ENCODE measurements around the gene DUSP21.
"Not testable (repeated sequence)": the region's sequence is repeated elsewhere in the genome, so short reads cannot be mapped to it uniquely, and the experiment has no call there.

DUSP21 gene

DNA sequence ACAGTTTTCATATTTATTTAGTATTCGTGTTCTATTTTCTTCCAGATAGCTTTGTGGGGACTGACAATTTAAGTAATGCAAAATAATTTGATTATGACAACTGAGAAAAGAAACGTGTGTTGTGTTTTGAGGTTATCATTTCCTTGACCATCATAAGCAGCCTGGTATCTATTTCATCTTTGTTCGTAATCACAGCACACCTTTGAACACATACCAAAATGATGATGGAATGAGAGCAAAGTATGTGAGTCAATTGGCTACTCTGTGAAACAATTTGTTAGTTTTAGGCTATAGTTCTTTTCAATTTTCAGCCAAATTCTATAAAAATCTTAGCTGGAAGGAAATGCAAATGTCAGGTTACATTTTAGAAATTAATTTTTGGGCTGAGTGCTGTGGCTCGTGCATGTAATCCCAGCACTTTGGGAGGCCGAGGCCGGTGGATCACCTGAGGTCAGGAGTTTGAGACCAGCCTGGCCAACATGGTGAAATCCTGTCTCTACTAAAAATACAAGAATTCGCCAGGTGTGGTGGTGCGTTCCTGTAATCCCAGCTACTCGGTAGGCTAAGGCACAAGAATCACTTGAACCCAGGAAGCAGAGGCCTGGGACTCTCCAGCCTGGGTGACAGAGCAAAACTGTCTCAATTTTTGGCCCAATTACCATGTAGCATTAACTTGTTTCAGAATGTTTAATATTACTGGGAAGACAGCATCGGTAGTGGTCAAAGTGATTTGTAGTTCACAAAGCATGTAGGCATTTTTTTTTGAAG is 1.1 kb upstream of the DUSP21 start:
- Histone ChIP-seq H3K4me3 (ENCODE audit: low read depth, low read length, poor library complexity, severe bottlenecking) (no peak overlapping the region), H3K9me3 (ENCODE audit: low read length) (no peaks in the 10 kb centered on the region), H3K79me2 (ENCODE audit: insufficient read depth, low read length) (no peaks in the 10 kb centered on the region), H3K27me3 (ENCODE audit: insufficient read depth, low read length) (no peaks in the 10 kb centered on the region), H3K9ac (ENCODE audit: low read length) (no peak overlapping the region), H3K9me2 (ENCODE audit: low read depth, low read length) (no peaks in the 10 kb centered on the region), H3F3A (ENCODE audit: insufficient read depth, low read length) (no peaks in the 10 kb centered on the region), H3K36me3 (ENCODE audit: insufficient read depth, low read length) (no peaks in the 10 kb centered on the region), H3K4me2 (ENCODE audit: low read length) (no peak overlapping the region), H3K4me1 (ENCODE audit: insufficient read depth, low read length, severe bottlenecking) (no peaks in the 10 kb centered on the region), H3K27ac (ENCODE audit: low read depth, low read length, poor library complexity, severe bottlenecking) (no peak overlapping the region), H2AFZ (ENCODE audit: low read length) (no peak overlapping the region), H4K20me1 (ENCODE audit: insufficient read depth, low read length) (no peaks in the 10 kb centered on the region)
- no peak for TF ChIP-seq EZH2 (IDR thresholded peaks at IDR 0.05; ENCODE audit: borderline replicate concordance, low read length)
- TF ChIP-seq, protein P1, sequence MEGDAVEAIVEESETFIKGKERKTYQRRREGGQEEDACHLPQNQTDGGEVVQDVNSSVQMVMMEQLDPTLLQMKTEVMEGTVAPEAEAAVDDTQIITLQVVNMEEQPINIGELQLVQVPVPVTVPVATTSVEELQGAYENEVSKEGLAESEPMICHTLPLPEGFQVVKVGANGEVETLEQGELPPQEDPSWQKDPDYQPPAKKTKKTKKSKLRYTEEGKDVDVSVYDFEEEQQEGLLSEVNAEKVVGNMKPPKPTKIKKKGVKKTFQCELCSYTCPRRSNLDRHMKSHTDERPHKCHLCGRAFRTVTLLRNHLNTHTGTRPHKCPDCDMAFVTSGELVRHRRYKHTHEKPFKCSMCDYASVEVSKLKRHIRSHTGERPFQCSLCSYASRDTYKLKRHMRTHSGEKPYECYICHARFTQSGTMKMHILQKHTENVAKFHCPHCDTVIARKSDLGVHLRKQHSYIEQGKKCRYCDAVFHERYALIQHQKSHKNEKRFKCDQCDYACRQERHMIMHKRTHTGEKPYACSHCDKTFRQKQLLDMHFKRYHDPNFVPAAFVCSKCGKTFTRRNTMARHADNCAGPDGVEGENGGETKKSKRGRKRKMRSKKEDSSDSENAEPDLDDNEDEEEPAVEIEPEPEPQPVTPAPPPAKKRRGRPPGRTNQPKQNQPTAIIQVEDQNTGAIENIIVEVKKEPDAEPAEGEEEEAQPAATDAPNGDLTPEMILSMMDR (IDR thresholded peaks at IDR 0.05; ENCODE audit: low read length): no peak

DNA sequence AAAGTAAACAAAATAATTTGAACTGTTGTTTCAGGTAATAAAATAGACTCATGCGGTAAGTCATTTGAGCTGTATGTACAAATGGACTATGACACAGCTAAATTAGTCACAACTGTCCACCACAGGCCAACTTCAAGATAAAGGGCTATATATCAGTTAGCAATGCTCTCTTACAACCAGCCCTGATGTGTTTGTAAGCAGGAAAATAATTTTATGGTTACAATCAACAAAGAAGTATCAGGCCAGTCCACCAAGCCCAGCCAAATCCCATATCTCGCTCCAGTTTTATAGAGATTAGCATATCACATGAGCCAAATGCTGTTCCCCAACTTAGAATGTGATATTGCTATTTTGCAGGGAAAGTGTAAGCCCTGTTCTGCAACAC is 511 bp upstream of the DUSP21 start:
- H3K9ac ChIP-seq (ENCODE audit: low read length): no peak overlapping the region
- no peak overlapping the region for H3K4me3 ChIP-seq (ENCODE audit: low read depth, low read length, poor library complexity, severe bottlenecking)
- no peaks in the 10 kb centered on the region for H3K79me2 ChIP-seq (ENCODE audit: insufficient read depth, low read length)
- no peaks in the 10 kb centered on the region for H3K9me2 ChIP-seq (ENCODE audit: low read depth, low read length)
- no peak overlapping the region for H3K4me2 ChIP-seq (ENCODE audit: low read length)
- H4K20me1 ChIP-seq (ENCODE audit: insufficient read depth, low read length): no peaks in the 10 kb centered on the region
- no peak for TF ChIP-seq EZH2 (IDR thresholded peaks at IDR 0.05; ENCODE audit: borderline replicate concordance, low read length)
- TF ChIP-seq, protein P1 (IDR thresholded peaks at IDR 0.05; ENCODE audit: low read length): no peak
- H3K27me3 ChIP-seq (ENCODE audit: insufficient read depth, low read length): no peaks in the 10 kb centered on the region
- H3F3A ChIP-seq (ENCODE audit: insufficient read depth, low read length): no peaks in the 10 kb centered on the region
- H3K9me3 ChIP-seq (ENCODE audit: low read length): no peaks in the 10 kb centered on the region
- no peak overlapping the region for H2AFZ ChIP-seq (ENCODE audit: low read length)
- H3K36me3 ChIP-seq (ENCODE audit: insufficient read depth, low read length): no peaks in the 10 kb centered on the region
- no peak overlapping the region for H3K27ac ChIP-seq (ENCODE audit: low read depth, low read length, poor library complexity, severe bottlenecking)
- no peaks in the 10 kb centered on the region for H3K4me1 ChIP-seq (ENCODE audit: insufficient read depth, low read length, severe bottlenecking)

DNA sequence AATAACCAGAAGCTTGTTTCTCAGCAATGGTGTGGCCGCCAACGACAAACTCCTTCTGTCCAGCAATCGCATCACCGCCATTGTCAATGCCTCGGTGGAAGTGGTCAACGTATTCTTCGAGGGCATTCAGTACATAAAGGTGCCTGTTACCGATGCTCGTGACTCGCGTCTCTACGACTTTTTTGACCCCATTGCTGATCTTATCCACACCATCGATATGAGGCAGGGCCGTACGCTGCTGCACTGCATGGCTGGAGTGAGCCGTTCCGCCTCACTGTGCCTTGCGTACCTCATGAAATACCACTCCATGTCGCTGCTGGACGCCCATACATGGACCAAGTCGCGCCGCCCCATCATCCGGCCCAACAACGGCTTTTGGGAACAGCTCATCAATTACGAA is 383 bp downstream of the DUSP21 start:
- Histone ChIP-seq H3K27me3 (ENCODE audit: insufficient read depth, low read length) (no peaks in the 10 kb centered on the region), H3K4me2 (ENCODE audit: low read length) (no peak overlapping the region), H3K9me3 (ENCODE audit: low read length) (no peaks in the 10 kb centered on the region), H3K9ac (ENCODE audit: low read length) (no peak overlapping the region), H3K27ac (ENCODE audit: low read depth, low read length, poor library complexity, severe bottlenecking) (no peak overlapping the region), H3K79me2 (ENCODE audit: insufficient read depth, low read length) (no peaks in the 10 kb centered on the region), H3K4me1 (ENCODE audit: insufficient read depth, low read length, severe bottlenecking) (no peaks in the 10 kb centered on the region), H2AFZ (ENCODE audit: low read length) (no peak overlapping the region), H3K36me3 (ENCODE audit: insufficient read depth, low read length) (no peaks in the 10 kb centered on the region), H4K20me1 (ENCODE audit: insufficient read depth, low read length) (no peaks in the 10 kb centered on the region), H3K9me2 (ENCODE audit: low read depth, low read length) (no peaks in the 10 kb centered on the region), H3K4me3 (ENCODE audit: low read depth, low read length, poor library complexity, severe bottlenecking) (no peak overlapping the region), H3F3A (ENCODE audit: insufficient read depth, low read length) (no peaks in the 10 kb centered on the region)
- TF ChIP-seq EZH2 (IDR thresholded peaks at IDR 0.05; ENCODE audit: borderline replicate concordance, low read length): no peak
- TF ChIP-seq, protein P1 (IDR thresholded peaks at IDR 0.05; ENCODE audit: low read length): no peak

DNA sequence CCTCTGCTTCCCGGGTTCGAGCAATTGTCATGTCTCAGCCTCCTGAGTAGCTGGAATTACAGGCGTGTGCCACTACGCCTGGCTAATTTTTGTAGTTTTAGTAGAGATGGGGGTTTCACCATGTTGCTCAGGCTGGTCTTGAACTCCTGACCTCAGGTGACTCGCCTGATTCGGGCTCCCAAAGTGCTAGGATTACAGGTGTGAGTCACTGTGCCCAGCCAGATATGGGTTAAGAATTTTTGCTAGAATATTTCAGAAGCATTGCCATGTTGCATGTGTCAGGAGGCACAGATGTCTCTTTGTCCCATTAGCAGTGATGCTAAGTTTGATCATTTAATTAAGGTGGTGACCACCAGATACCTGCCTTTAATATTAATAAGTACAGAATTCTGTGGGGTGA is 7.1 kb downstream of the DUSP21 start:
- not testable (repeated sequence) for H3K4me1 ChIP-seq (ENCODE audit: insufficient read depth, low read length, severe bottlenecking); H3K4me3 ChIP-seq (ENCODE audit: low read depth, low read length, poor library complexity, severe bottlenecking); H3K27me3 ChIP-seq (ENCODE audit: insufficient read depth, low read length); H3K27ac ChIP-seq (ENCODE audit: low read depth, low read length, poor library complexity, severe bottlenecking); H3K9me2 ChIP-seq (ENCODE audit: low read depth, low read length); H3F3A ChIP-seq (ENCODE audit: insufficient read depth, low read length); H3K36me3 ChIP-seq (ENCODE audit: insufficient read depth, low read length); H4K20me1 ChIP-seq (ENCODE audit: insufficient read depth, low read length); H2AFZ ChIP-seq (ENCODE audit: low read length); H3K9me3 ChIP-seq (ENCODE audit: low read length); H3K79me2 ChIP-seq (ENCODE audit: insufficient read depth, low read length); H3K9ac ChIP-seq (ENCODE audit: low read length); H3K4me2 ChIP-seq (ENCODE audit: low read length)

All from OCI-LY1 (cell line).